GM13976 (cell line): Measurements from ENCODE around the gene NMNAT2.

ENCODE experiments used
- DNase-seq: peaks from one replicate; pipeline ENCODE4 v3.0.0; 2012; ENCODE audit warnings: low spot score
- in situ Hi-C: fragments of 300-500 bp; cut with MboI; formaldehyde crosslinking; loops from one replicate; pipeline ENCODE4 v1.12.0; 2022; ENCODE audit warnings: low sequenced_read_pairs, mixed read lengths, inconsistent platforms; ENCODE audit not compliant: unreplicated experiment
- TF ChIP-seq, protein P1 (sequence below): IDR thresholded peaks from 2 replicates; pipeline ENCODE4 v1.5.1; 2012; ENCODE audit warnings: borderline replicate concordance, mild to moderate bottlenecking; ENCODE audit not compliant: insufficient read depth; ENCODE audit errors: extremely low read depth, missing control alignments, control extremely low read depth

NMNAT2 gene

DNA sequence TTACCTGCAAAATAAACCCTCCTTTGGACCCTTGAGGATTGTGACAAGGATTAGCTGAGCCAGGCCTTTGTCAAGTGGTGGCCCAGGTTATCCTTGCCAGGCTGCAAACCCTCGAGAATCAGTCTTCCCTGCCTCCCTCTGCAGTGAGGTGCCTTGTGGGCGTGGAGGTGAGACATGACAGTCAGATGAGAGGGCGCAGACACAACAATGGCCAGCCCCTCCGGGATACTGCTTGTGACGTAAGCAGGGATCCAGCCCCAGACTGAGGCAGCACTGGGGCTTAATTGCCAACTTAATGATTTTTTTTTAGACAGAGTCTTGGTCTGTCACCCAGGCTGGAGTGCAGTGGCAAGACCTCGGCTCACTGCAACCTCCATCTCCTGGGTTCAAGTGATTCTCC is 127.6 kb downstream of the NMNAT2 start:
- in situ Hi-C loops = loop anchor here (25.0 kb wide), 1 partner anchor 272 kb away; no protein-coding TSS in a partner anchor
- TF ChIP-seq, protein P1, sequence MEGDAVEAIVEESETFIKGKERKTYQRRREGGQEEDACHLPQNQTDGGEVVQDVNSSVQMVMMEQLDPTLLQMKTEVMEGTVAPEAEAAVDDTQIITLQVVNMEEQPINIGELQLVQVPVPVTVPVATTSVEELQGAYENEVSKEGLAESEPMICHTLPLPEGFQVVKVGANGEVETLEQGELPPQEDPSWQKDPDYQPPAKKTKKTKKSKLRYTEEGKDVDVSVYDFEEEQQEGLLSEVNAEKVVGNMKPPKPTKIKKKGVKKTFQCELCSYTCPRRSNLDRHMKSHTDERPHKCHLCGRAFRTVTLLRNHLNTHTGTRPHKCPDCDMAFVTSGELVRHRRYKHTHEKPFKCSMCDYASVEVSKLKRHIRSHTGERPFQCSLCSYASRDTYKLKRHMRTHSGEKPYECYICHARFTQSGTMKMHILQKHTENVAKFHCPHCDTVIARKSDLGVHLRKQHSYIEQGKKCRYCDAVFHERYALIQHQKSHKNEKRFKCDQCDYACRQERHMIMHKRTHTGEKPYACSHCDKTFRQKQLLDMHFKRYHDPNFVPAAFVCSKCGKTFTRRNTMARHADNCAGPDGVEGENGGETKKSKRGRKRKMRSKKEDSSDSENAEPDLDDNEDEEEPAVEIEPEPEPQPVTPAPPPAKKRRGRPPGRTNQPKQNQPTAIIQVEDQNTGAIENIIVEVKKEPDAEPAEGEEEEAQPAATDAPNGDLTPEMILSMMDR = no peak
- no peak for DNase-seq

DNA sequence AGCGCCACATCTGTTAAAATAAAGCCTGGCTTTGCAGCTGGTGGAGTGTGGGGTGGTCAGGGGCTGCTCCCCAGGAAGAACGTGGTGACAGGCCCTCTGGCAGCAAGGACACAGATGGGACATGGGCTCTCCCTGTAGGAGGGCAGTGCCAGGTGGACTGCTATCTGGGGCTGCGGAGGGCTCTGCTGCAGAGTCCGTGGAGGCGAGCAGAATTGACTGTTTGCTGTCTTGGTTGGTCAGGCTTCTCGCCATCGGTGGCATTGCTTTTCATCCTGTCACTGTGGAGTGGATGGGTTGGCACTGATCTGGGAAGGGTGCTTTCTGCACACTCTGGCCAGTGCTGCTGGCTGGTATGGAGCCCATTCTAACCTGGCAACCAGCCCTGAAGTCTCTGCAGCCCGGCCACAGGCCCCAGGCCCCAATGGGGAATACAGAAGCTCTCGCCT is 129.1 kb downstream of the NMNAT2 start:
- TF ChIP-seq, protein P1 = no peak
- in situ Hi-C loops = loop anchor here (25.0 kb wide), 1 partner anchor 273 kb away; no protein-coding TSS in a partner anchor
- DNase-seq = no peak

DNA sequence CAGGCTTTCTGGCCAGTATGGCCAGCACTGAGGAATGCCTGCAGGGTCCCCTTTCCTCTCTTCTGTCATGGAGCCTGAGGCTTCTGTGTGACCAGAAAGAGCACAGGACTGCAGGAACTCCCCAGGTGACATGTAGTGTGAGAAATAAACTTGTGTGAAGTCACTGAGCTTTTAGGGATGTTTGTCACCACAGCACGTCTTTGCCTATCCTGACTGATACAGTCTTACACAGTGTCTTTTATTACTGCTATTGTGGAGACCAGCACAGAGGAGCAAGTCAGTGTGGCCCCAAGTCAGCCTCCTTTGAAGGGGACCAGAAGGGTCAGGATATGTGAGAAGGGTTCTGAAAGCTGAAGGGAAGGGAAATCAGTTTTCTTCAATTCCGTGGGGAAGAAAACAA is 129.6 kb downstream of the NMNAT2 start:
- in situ Hi-C loops = loop anchor here (25.0 kb wide), 1 partner anchor 274 kb away; no protein-coding TSS in a partner anchor
- TF ChIP-seq, protein P1 = no peak
- no peak for DNase-seq

DNA sequence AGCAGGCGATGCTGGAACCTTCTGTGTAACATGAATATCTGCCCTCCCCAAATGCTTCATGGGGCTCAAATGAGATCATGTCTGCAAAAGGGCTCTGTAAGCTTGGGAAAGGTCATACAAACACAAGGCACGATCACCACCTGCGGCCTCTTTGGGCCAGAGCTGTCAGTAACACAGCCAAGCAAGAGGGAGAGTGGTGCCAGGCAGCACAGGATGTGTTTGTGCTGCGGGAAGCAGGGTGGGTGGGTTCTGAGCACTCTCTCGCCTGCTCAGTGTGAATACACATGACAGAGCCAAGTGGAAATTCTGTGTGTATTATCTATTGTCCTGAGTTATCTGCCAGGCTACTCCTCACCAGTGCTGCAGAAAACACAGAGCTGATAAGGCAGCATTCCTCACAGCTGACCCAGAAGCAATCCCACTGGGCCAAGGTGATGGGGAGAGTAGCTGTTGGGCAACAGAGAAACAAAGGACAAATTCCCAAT is 130.9 kb downstream of the NMNAT2 start:
- TF ChIP-seq, protein P1 = no peak
- DNase-seq = no peak
- in situ Hi-C loops = loop anchor here (25.0 kb wide), 1 partner anchor 275 kb away; no protein-coding TSS in a partner anchor

DNA sequence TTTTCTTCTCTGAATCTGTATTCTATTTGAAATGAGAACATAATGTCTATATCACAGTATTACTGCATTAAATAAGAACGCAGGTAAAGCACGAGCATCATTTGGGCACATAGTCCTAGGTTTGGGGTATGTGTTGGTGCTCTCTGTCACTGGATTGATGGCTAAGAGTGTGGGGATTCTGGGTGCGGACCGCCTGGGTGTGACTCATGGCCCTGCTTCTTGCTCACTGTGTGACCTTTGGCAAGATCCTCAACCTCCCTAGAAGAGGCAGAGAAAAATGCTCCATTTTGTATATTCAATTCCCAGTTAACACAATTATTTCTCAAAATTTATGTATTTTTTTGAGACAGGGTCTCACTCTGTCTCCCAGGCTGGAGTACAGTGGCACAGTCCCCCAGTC is 132.4 kb downstream of the NMNAT2 start:
- TF ChIP-seq, protein P1 = no peak
- DNase-seq = no peak
- in situ Hi-C loops = loop anchor here (25.0 kb wide), 1 partner anchor 277 kb away; no protein-coding TSS in a partner anchor

DNA sequence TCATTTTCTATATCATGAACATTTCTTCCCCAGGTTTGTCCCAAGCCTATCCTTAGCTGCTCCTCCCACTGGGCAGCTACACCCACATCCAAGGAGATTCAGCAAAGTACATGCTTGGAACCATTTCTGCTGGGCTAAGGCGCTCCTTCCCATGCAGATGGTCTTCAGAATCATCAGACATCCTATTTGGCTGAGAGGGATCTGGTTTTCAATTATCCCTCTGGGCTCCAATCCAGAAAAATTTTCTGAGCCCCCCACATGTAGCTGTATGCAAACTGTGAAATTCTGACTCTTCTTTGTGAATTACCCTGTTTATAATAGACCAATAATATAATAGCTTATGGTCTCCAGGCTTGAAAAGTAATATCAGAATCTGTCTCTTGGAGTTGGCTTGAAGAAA is 132.9 kb downstream of the NMNAT2 start:
- TF ChIP-seq, protein P1 = no peak
- in situ Hi-C loops = loop anchor here (25.0 kb wide), 1 partner anchor 277 kb away; no protein-coding TSS in a partner anchor
- no peak for DNase-seq
